WI38 (cell line): ENCODE measurements around the gene ZNF578.
"Not testable (repeated sequence)": the region's sequence is repeated elsewhere in the genome, so short reads cannot be mapped to it uniquely, and the experiment has no call there.

Experiments used
- H3K4me3 ChIP-seq: 2 replicates; pipeline ENCODE4 v1.5.1; 2011; ENCODE audit warnings: low read depth, mild to moderate bottlenecking, control low read depth, low read length
- CTCF ChIP-seq: IDR thresholded peaks from 2 replicates; pipeline ENCODE4 v1.5.1; 2012; ENCODE audit warnings: low read depth, mild to moderate bottlenecking, control low read depth, low read length

Gene ZNF578

DNA sequence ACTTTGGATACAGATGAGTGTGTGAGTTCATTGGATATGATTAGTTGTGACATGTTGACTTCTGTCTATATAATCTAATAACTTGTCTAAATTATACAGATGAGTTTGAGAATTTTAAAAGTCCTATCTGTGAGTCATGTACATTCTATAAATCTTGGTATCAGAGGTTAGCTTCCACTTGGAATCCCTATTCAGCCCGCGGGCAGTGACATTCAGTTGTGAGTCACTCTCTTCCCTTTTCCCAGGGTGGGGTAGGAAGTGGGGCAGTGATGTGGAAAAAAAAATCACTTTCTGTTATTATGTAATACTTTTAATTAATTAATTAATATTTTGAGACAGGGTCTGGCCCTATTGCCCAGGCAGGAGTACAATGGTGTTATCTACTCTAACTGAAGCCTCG is 41.2 kb downstream of the ZNF578 start:
- no peak for TF ChIP-seq CTCF
- no peak overlapping the region for H3K4me3 ChIP-seq

GRCh38 chr19:52498571-52498970 is 45.2 kb downstream of the ZNF578 start:
- TF ChIP-seq CTCF, result no peak
- no peak overlapping the region for H3K4me3 ChIP-seq

- H3K4me3 ChIP-seq, result not testable (repeated sequence)
Measured at GRCh38 chr19:52500474-52500873, 47.1 kb downstream of the ZNF578 start.

DNA sequence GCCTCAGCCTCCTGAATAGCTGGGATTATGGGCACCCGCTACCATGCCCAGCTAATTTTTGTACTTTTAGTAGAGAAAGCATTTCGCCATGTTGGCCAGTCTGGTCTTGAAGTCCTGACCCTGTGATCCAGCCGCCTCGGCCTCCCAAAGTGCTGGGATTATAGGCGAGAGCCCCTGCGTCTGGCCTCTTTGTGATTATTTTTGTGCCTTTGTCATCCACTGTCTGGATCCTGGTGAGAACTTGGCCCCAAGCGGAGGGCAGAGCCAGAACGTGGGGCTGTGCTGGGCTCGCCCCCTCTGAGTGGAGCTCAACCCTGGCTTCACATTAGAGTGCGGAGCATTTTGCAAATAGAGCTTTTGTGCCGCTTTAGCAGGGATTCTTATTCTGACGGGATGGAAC is 47.6 kb downstream of the ZNF578 start:
- not testable (repeated sequence) for H3K4me3 ChIP-seq

DNA sequence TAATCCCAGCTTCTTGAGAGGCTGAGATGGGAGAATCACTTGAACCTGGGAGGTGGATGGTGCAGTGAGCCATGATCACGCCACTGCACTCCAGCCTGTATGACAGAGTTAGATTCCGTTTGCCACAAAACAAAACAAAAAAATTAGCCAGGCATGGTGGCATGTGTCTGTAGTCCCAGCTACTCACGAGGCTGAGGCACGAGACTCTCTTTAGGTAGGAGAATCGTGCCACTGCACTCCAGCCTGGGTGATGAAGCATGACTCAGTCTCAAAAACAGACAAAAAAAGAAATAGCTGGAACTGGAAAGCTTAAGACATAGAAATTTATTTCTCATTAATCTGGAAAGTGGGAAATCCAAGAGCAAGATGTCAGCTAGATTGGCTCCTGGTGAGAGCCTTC is 53.9 kb downstream of the ZNF578 start:
- H3K4me3 ChIP-seq, result no peak overlapping the region
- TF ChIP-seq CTCF, result no peak

GRCh38 chr19:52516191-52516590 is 62.8 kb downstream of the ZNF578 start:
- H3K4me3 ChIP-seq, result no peak overlapping the region
- no peak for TF ChIP-seq CTCF

DNA sequence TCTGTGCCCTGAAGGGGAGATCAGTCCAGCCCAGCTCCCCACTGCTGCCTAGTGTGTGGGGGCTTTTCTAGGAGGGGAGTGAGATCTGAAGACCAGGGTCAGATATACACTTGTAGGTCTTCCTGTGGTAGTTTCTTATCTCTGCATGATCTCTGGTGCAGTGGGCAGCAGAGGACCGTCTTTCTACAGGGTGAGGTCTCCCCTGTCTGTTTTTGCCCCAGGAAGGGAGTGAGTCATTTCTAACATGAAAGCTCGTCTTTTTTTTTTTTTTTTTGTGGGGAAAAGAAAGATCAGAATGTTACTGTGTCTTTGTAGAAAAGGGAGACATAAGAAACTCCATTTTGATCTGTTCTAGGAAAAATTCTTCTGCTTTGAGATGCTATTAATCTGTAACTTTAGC is 65.3 kb downstream of the ZNF578 start:
- H3K4me3 ChIP-seq, result no peak overlapping the region
- no peak for TF ChIP-seq CTCF

- not testable (repeated sequence) for H3K4me3 ChIP-seq
Measured at GRCh38 chr19:52519175-52519574, 65.8 kb downstream of the ZNF578 start.

- no peak for TF ChIP-seq CTCF
- no peak overlapping the region for H3K4me3 ChIP-seq
Measured at GRCh38 chr19:52520013-52520412, 66.7 kb downstream of the ZNF578 start.
